Measurements from ENCODE around the gene TFIP11. TPM values are rescaled to one million over a fixed set of nuclear protein-coding genes. Genes with fewer than 3 reads are reported as not detected.

TFIP11 gene
- total and polyA plus RNA-seq, 9 of the 15 experiments (the other 6 are each of a cell fraction or from before 2014, with no cell fraction given), result 11.5 to 38.1 (median 25.2) TPM

DNA sequence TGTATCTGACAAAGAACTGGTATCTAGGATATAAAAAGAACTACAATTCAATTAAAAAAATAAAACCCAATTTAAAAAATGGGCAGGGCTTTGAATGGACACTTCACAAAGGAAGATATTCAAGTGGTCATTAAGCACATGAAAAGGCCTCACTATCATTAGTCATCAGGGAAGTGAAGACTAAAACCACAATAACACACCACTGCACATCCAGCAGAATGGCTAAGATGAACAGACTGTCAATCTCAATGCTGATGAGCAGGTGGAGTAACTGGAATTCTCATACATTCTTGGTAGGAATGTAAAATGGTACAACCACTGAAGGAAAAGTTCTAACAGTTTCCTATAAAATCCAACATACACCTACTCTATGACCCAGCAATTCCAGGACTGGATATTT is 37.6 kb downstream of the TFIP11 start:
- FAIRE-seq (no peak), ATAC-seq (no peak), DNase-seq (ENCODE audit: extremely low read depth in 1 of 4, low spot score in 3 of 4) (no peak)
- POLR2A ChIA-PET, result no interaction called here
- CTCF ChIA-PET (ENCODE audit: low intra/inter-chr PET ratio), result no interaction called here
- H2AFZ ChIP-seq (ENCODE audit: low read depth, low read length), result no peak overlapping the region
- peaks cover 33% of the 10 kb centered on the region for H3K79me2 ChIP-seq (ENCODE audit: control insufficient read depth, insufficient read depth, low read length)
- H3K9me3 ChIP-seq (replicated peaks; ENCODE audit: control insufficient read depth, insufficient read depth, low read depth, low read length), result no peaks in the 10 kb centered on the region
- in situ Hi-C loops (cut with MboI), result no loop called here
- no peaks in the 10 kb centered on the region for H3K27me3 ChIP-seq (ENCODE audit: control insufficient read depth in 2 of 2, insufficient read depth in 2 of 2, low read length in 2 of 2)
- peaks cover 0 to 14% of the 10 kb centered on the region in 2 experiments; a peak in 2 of 5 replicates for H3K4me1 ChIP-seq (replicated peaks in 1 of 2; ENCODE audit: control insufficient read depth in 2 of 2, insufficient read depth in 2 of 2, low read length in 2 of 2)
- H3K9me1 ChIP-seq (ENCODE audit: control insufficient read depth, insufficient read depth, low read length), result peaks cover 2% of the 10 kb centered on the region
- no peak overlapping the region for H3K27ac ChIP-seq (ENCODE audit: extremely low read depth, low read depth, low read length)
- no peak overlapping the region for H3K4me3 ChIP-seq
- peaks cover 78% of the 10 kb centered on the region; the same call in 2 of the 3 replicates for H3K36me3 ChIP-seq (ENCODE audit: control insufficient read depth, insufficient read depth, low read length)
- no TSS peak for BruUV-seq (replicated peaks)
- no peak overlapping the region for H3K4me2 ChIP-seq (ENCODE audit: insufficient read depth, low read length)
- intact Hi-C loops (cut with micrococcal nuclease), result no loop called here
- no peaks in the 10 kb centered on the region for H4K20me1 ChIP-seq (replicated peaks; ENCODE audit: control insufficient read depth, insufficient read depth, low read length)
- H3K9ac ChIP-seq (ENCODE audit: insufficient read depth in 1 of 2, low read depth in 2 of 2, low read length in 2 of 2), result no peak overlapping the region
- TF ChIP-seq PHB2 (IDR thresholded peaks at IDR 0.05; ENCODE audit: low read depth), result no peak
- TF ChIP-seq, protein P1, sequence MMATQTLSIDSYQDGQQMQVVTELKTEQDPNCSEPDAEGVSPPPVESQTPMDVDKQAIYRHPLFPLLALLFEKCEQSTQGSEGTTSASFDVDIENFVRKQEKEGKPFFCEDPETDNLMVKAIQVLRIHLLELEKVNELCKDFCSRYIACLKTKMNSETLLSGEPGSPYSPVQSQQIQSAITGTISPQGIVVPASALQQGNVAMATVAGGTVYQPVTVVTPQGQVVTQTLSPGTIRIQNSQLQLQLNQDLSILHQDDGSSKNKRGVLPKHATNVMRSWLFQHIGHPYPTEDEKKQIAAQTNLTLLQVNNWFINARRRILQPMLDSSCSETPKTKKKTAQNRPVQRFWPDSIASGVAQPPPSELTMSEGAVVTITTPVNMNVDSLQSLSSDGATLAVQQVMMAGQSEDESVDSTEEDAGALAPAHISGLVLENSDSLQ (IDR thresholded peaks at IDR 0.05), result peak; percentile 53; the same call in 1 of the 2 replicates

DNA sequence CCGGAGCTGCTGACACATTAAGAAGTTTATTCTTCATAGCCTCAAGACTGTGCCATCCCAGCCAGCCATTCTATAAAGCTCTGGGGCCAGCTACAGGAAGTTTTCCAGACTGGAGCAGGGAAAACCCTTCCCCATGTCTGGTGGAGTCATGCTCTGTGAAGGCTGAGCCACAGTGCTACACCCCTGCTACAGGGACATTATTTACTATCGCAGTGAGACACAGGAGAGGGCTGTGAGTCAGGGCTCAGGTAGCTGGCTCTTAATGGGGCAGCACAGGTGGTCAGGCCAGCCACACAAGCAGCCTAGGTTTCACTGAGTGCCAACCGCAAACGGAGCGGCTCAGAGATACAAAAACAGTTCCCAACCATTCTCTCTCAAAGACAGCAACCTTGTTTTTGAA is 40.8 kb downstream of the TFIP11 start:
- DNase-seq (ENCODE audit: extremely low read depth in 1 of 4, low spot score in 3 of 4), result no peak
- no peak for FAIRE-seq
- no peak for ATAC-seq
- BruUV-seq (replicated peaks), result no TSS peak
- Histone ChIP-seq H3K9me3 (replicated peaks; ENCODE audit: control insufficient read depth, insufficient read depth, low read depth, low read length) (no peaks in the 10 kb centered on the region), H3K9ac (ENCODE audit: insufficient read depth in 1 of 2, low read depth in 2 of 2, low read length in 2 of 2) (no peak overlapping the region), H3K27ac (ENCODE audit: extremely low read depth, low read depth, low read length) (no peak overlapping the region), H4K20me1 (replicated peaks; ENCODE audit: control insufficient read depth, insufficient read depth, low read length) (no peaks in the 10 kb centered on the region), H3K27me3 (ENCODE audit: control insufficient read depth in 2 of 2, insufficient read depth in 2 of 2, low read length in 2 of 2) (no peaks in the 10 kb centered on the region), H3K4me3 (no peak overlapping the region), H2AFZ (ENCODE audit: low read depth, low read length) (no peak overlapping the region), H3K79me2 (ENCODE audit: control insufficient read depth, insufficient read depth, low read length) (peaks cover 2% of the 10 kb centered on the region; the same call in 1 of the 3 replicates), H3K4me2 (ENCODE audit: insufficient read depth, low read length) (no peak overlapping the region), H3K36me3 (ENCODE audit: control insufficient read depth, insufficient read depth, low read length) (peaks cover 87% of the 10 kb centered on the region; the same call in 2 of the 3 replicates), H3K4me1 (replicated peaks in 1 of 2; ENCODE audit: control insufficient read depth in 2 of 2, insufficient read depth in 2 of 2, low read length in 2 of 2) (no peaks in the 10 kb centered on the region; a peak in 1 of 5 replicates), H3K9me1 (ENCODE audit: control insufficient read depth, insufficient read depth, low read length) (peaks cover 2% of the 10 kb centered on the region)
- in situ Hi-C loops (cut with MboI), result no loop called here
- ChIA-PET POLR2A (interaction anchor here (0.7 kb wide), 1 partner anchor 19 kb away, joined by 3 read pairs; no protein-coding TSS in a partner anchor), CTCF (ENCODE audit: low intra/inter-chr PET ratio) (no interaction called here)
- TF ChIP-seq GTF2A2 (tag; IDR thresholded peaks at IDR 0.05) (no peak), ZNF695 (CRISPR knock-in tag; IDR thresholded peaks at IDR 0.05) (no peak), NCOR1 (IDR thresholded peaks at IDR 0.05) (no peak), GABPB2 (CRISPR knock-in tag; conservative IDR thresholded peaks at IDR 0.05) (no peak), ZBTB8A (IDR thresholded peaks at IDR 0.05; ENCODE audit: partially characterized antibody) (no peak)
- TF ChIP-seq, protein P2, sequence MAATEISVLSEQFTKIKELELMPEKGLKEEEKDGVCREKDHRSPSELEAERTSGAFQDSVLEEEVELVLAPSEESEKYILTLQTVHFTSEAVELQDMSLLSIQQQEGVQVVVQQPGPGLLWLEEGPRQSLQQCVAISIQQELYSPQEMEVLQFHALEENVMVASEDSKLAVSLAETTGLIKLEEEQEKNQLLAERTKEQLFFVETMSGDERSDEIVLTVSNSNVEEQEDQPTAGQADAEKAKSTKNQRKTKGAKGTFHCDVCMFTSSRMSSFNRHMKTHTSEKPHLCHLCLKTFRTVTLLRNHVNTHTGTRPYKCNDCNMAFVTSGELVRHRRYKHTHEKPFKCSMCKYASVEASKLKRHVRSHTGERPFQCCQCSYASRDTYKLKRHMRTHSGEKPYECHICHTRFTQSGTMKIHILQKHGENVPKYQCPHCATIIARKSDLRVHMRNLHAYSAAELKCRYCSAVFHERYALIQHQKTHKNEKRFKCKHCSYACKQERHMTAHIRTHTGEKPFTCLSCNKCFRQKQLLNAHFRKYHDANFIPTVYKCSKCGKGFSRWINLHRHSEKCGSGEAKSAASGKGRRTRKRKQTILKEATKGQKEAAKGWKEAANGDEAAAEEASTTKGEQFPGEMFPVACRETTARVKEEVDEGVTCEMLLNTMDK (IDR thresholded peaks at IDR 0.05; ENCODE audit: borderline replicate concordance, insufficient read depth, low read depth, low read length, poor library complexity, severe bottlenecking), result no peak
- intact Hi-C loops (cut with micrococcal nuclease), result no loop called here
- 60% methylated on average over 3 of the region's 5 CpGs for whole genome bisulfite sequencing (ENCODE audit: insufficient coverage, low coverage, missing lambda C conversion rate)
